WTC11 (cell line): ENCODE data around the gene CMTM7. TPM values are rescaled to one million over a fixed set of nuclear protein-coding genes. Genes with fewer than 3 reads are reported as not detected.

Experiments
- ARID4B ChIP-seq: sonication (generic); formaldehyde crosslinking; IDR thresholded peaks from 2 replicates; pipeline ENCODE4 v1.8.0; 2023; ENCODE audit warnings: missing genetic modification reagents, mild to moderate bottlenecking, borderline replicate concordance
- CBFB ChIP-seq: sonication (generic); formaldehyde crosslinking; IDR thresholded peaks from 2 replicates; pipeline ENCODE4 v1.8.1; 2022; ENCODE audit warnings: mild to moderate bottlenecking, low read depth, missing genetic modification reagents
- EMX1 ChIP-seq: fragments of 250-450 bp; sonication (Bioruptor Pico); IDR thresholded peaks from 2 replicates; pipeline ENCODE4 v1.8.0; 2021; ENCODE audit warnings: mild to moderate bottlenecking
- ETV6 ChIP-seq: sonication (generic); formaldehyde crosslinking; IDR thresholded peaks from 2 replicates; pipeline ENCODE4 v1.8.1; 2022; ENCODE audit warnings: mild to moderate bottlenecking, missing genetic modification reagents
- GABPB1 ChIP-seq: sonication (generic); formaldehyde crosslinking; IDR thresholded peaks from 2 replicates; pipeline ENCODE4 v1.8.1; 2023; ENCODE audit warnings: mild to moderate bottlenecking, missing genetic modification reagents
- ZNF121 ChIP-seq: sonication (generic); formaldehyde crosslinking; IDR thresholded peaks from 2 replicates; pipeline ENCODE4 v1.8.0; 2023; ENCODE audit warnings: missing genetic modification reagents
- ZNF232 ChIP-seq: sonication (generic); formaldehyde crosslinking; IDR thresholded peaks from 2 replicates; pipeline ENCODE4 v1.8.0; 2022; ENCODE audit warnings: mild to moderate bottlenecking, missing genetic modification reagents
- ZNF425 ChIP-seq: fragments of 250-450 bp; sonication (Bioruptor Pico); conservative IDR thresholded peaks from 2 replicates; pipeline ENCODE4 v1.9.0; 2021; ENCODE audit warnings: mild to moderate bottlenecking
- ZNF512 ChIP-seq: sonication (generic); formaldehyde crosslinking; IDR thresholded peaks from 2 replicates; pipeline ENCODE4 v1.8.1; 2022; ENCODE audit warnings: missing genetic modification reagents, borderline replicate concordance
- total RNA-seq: library from RNA; stranded (reverse); gene quantifications from 3 replicates; pipeline ENCODE4 v1.2.3, GENCODE V29; 2021
- TF ChIP-seq, protein P1 (sequence below): sonication (generic); formaldehyde crosslinking; IDR thresholded peaks from 2 replicates; pipeline ENCODE4 v1.8.0; 2022; ENCODE audit warnings: mild to moderate bottlenecking, missing genetic modification reagents
- TF ChIP-seq, protein P2 (sequence below): fragments of 250-450 bp; sonication (Bioruptor Pico); IDR thresholded peaks from 2 replicates; pipeline ENCODE4 v1.9.0; 2021; ENCODE audit warnings: mild to moderate bottlenecking, borderline replicate concordance
- TF ChIP-seq, protein P3 (sequence below): sonication (generic); formaldehyde crosslinking; IDR thresholded peaks from 2 replicates; pipeline ENCODE4 v1.8.0; 2023; ENCODE audit warnings: mild to moderate bottlenecking, missing genetic modification reagents

The CMTM7 gene
- total RNA-seq, 1 experiment from 2014 or later, result 23.4 TPM

DNA sequence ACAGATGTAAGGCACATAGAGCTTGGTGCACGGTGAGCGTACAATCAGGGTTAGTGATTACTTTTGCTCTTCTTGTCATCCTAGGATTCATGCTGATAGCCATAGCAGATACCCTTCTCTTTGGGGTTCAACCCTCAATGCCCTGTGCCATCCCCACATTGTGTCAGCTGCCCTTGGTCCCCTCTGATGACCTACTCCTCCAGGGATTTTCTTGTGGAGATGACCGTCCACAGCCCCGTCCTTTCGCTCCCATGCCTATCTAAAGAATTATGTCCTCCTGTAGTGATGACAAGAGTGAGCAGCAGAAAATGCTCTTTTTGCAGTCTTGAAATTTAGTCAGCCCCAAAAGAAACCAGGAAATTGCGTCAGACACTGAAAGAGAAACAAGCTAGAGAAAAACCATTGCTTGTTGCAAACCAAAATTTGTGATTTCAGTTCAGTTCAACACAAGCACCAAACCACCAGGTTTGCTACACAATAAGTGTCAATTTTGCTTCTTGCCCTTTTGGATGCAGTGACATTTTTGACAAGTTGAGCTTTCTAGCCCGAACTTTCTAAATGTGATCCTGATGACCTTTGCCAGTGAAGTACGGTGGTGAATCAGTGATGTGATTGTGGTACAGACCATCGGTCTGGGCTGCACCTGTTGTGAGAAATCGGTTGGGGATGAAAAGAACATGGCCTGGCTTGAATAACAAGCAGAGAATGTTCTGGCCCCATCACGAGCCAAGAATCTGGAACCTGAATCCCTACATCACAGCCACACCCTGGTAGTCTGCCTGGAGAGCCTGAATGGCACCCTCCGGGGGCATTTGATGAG lies 41.3 kb downstream of the CMTM7 start (continued):
- TF ChIP-seq, protein P1, sequence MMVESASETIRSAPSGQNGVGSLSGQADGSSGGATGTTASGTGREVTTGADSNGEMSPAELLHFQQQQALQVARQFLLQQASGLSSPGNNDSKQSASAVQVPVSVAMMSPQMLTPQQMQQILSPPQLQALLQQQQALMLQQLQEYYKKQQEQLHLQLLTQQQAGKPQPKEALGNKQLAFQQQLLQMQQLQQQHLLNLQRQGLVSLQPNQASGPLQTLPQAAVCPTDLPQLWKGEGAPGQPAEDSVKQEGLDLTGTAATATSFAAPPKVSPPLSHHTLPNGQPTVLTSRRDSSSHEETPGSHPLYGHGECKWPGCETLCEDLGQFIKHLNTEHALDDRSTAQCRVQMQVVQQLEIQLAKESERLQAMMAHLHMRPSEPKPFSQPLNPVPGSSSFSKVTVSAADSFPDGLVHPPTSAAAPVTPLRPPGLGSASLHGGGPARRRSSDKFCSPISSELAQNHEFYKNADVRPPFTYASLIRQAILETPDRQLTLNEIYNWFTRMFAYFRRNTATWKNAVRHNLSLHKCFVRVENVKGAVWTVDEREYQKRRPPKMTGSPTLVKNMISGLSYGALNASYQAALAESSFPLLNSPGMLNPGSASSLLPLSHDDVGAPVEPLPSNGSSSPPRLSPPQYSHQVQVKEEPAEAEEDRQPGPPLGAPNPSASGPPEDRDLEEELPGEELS (CRISPR knock-in tag), result no peak
- TF ChIP-seq CBFB (no peak), ETV6 (CRISPR knock-in tag) (no peak), EMX1 (CRISPR knock-in tag) (no peak), GABPB1 (CRISPR knock-in tag) (no peak), ZNF232 (CRISPR knock-in tag) (no peak), ZNF121 (no peak), ZNF425 (CRISPR knock-in tag) (no peak), ZNF512 (CRISPR knock-in tag) (no peak), ARID4B (CRISPR knock-in tag) (no peak)
- TF ChIP-seq, protein P2, sequence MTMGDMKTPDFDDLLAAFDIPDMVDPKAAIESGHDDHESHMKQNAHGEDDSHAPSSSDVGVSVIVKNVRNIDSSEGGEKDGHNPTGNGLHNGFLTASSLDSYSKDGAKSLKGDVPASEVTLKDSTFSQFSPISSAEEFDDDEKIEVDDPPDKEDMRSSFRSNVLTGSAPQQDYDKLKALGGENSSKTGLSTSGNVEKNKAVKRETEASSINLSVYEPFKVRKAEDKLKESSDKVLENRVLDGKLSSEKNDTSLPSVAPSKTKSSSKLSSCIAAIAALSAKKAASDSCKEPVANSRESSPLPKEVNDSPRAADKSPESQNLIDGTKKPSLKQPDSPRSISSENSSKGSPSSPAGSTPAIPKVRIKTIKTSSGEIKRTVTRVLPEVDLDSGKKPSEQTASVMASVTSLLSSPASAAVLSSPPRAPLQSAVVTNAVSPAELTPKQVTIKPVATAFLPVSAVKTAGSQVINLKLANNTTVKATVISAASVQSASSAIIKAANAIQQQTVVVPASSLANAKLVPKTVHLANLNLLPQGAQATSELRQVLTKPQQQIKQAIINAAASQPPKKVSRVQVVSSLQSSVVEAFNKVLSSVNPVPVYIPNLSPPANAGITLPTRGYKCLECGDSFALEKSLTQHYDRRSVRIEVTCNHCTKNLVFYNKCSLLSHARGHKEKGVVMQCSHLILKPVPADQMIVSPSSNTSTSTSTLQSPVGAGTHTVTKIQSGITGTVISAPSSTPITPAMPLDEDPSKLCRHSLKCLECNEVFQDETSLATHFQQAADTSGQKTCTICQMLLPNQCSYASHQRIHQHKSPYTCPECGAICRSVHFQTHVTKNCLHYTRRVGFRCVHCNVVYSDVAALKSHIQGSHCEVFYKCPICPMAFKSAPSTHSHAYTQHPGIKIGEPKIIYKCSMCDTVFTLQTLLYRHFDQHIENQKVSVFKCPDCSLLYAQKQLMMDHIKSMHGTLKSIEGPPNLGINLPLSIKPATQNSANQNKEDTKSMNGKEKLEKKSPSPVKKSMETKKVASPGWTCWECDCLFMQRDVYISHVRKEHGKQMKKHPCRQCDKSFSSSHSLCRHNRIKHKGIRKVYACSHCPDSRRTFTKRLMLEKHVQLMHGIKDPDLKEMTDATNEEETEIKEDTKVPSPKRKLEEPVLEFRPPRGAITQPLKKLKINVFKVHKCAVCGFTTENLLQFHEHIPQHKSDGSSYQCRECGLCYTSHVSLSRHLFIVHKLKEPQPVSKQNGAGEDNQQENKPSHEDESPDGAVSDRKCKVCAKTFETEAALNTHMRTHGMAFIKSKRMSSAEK (CRISPR knock-in tag), result no peak
- TF ChIP-seq, protein P3, sequence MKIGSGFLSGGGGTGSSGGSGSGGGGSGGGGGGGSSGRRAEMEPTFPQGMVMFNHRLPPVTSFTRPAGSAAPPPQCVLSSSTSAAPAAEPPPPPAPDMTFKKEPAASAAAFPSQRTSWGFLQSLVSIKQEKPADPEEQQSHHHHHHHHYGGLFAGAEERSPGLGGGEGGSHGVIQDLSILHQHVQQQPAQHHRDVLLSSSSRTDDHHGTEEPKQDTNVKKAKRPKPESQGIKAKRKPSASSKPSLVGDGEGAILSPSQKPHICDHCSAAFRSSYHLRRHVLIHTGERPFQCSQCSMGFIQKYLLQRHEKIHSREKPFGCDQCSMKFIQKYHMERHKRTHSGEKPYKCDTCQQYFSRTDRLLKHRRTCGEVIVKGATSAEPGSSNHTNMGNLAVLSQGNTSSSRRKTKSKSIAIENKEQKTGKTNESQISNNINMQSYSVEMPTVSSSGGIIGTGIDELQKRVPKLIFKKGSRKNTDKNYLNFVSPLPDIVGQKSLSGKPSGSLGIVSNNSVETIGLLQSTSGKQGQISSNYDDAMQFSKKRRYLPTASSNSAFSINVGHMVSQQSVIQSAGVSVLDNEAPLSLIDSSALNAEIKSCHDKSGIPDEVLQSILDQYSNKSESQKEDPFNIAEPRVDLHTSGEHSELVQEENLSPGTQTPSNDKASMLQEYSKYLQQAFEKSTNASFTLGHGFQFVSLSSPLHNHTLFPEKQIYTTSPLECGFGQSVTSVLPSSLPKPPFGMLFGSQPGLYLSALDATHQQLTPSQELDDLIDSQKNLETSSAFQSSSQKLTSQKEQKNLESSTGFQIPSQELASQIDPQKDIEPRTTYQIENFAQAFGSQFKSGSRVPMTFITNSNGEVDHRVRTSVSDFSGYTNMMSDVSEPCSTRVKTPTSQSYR (CRISPR knock-in tag), result no peak
- TF ChIP-seq, all 79 proteins: peak for 0
